WI38 (cell line): Measurements from ENCODE around the gene C1QTNF8.
A peak's percentile ranks its signal among the peaks of the same experiment; 100 is the strongest.

Experiments used
- H3K4me3 ChIP-seq: 2 replicates; pipeline ENCODE4 v1.5.1; 2011; ENCODE audit warnings: low read depth, mild to moderate bottlenecking, control low read depth, low read length
- CTCF ChIP-seq: IDR thresholded peaks from 2 replicates; pipeline ENCODE4 v1.5.1; 2012; ENCODE audit warnings: low read depth, mild to moderate bottlenecking, control low read depth, low read length

Gene C1QTNF8

GRCh38 chr16:1077877-1078578, 18.0 kb downstream of the C1QTNF8 start:
- no peak for TF ChIP-seq CTCF

GRCh38 chr16:1076801-1077576, 19.1 kb downstream of the C1QTNF8 start:
- H3K4me3 ChIP-seq = no peak overlapping the region
- TF ChIP-seq CTCF = no peak

More at GRCh38 chr16:1077877-1078578, 18.0 kb downstream of the C1QTNF8 start:
- H3K4me3 ChIP-seq = no peak overlapping the region

- no peak for TF ChIP-seq CTCF
- H3K4me3 ChIP-seq = no peak overlapping the region
These were observed 20.5 kb downstream of the C1QTNF8 start for GRCh38 chr16:1075546-1075945.

GRCh38 chr16:1074379-1074649, 21.7 kb downstream of the C1QTNF8 start:
- no peak overlapping the region for H3K4me3 ChIP-seq
- TF ChIP-seq CTCF = no peak

GRCh38 chr16:1073566-1074378, 22.3 kb downstream of the C1QTNF8 start:
- 0 out of 2 replicates have a peak, but pooled peaks have one; percentile 14 for TF ChIP-seq CTCF
- H3K4me3 ChIP-seq = no peak overlapping the region

GRCh38 chr16:1073262-1073558, 22.8 kb downstream of the C1QTNF8 start:
- H3K4me3 ChIP-seq = no peak overlapping the region

More at GRCh38 chr16:1073262-1073558, 22.8 kb downstream of the C1QTNF8 start:
- no peak for TF ChIP-seq CTCF
